ENCODE measurements around the gene FLT1. TPM values are rescaled to one million over a fixed set of nuclear protein-coding genes. Genes with fewer than 3 reads are reported as not detected.
A peak's percentile ranks its signal among the peaks of the same experiment; 100 is the strongest.

Gene FLT1
- total and polyA plus RNA-seq, 2 of the 13 experiments (the other 11 are each of a cell fraction or from before 2014, with no cell fraction given) = 0.02 TPM; not detected in 1

DNA sequence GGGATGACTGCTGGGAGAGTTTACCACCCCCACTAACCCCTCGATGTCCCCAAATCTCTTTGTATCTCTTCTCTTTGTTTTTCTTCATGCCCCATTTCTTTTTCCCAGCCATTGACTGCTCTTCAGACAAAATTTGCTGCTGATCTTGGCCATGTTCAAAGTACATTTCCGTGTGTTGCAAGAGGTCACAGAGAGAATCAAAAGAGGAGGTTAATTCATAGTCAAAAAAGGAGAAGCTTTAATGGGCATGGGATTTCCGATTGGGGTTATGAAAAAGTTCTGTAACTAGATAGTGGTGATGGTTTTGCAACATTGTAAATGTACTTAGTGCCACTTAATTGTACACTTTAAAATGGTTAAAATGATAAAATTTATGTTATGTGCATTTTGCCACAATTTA lies 121.1 kb downstream of the FLT1 start:
- ATAC-seq = no peak
- POLR2A ChIA-PET = no interaction called here
- in situ Hi-C loops (cut with HindIII; ENCODE audit: extremely low pct_ligation_motif_present, low pct_unique_long_range_greater_than_20kb) = no loop called here
- no peak for DNase-seq (ENCODE audit: low spot score)
- Histone ChIP-seq H3K4me3 (replicated peaks in 1 of 3; ENCODE audit: insufficient read depth in 1 of 3, low read depth in 2 of 3, low read length in 3 of 3) (no peak overlapping the region), H3K4me2 (ENCODE audit: low read depth, low read length) (no peak overlapping the region), H3K79me2 (ENCODE audit: insufficient read depth, low read length) (no peaks in the 10 kb centered on the region), H4K20me1 (ENCODE audit: insufficient read depth, low read length) (no peaks in the 10 kb centered on the region), H3K27ac (ENCODE audit: extremely low read length, insufficient read depth, low read length) (no peak overlapping the region), H3K9ac (ENCODE audit: insufficient read depth, low read depth, low read length) (no peak overlapping the region), H3K4me1 (ENCODE audit: insufficient read depth, low read length) (peaks cover 18% of the 10 kb centered on the region), H3K36me3 (replicated peaks in 1 of 2; ENCODE audit: control insufficient read depth in 1 of 2, insufficient read depth in 2 of 2, low read length in 2 of 2) (no peaks in the 10 kb centered on the region), H3K9me3 (ENCODE audit: low read length) (no peaks in the 10 kb centered on the region), H2AFZ (ENCODE audit: low read length) (no peak overlapping the region), H3K27me3 (ENCODE audit: control insufficient read depth in 1 of 2, insufficient read depth in 2 of 2, low read length in 2 of 2) (no peaks in the 10 kb centered on the region)
- no peak for TF ChIP-seq ZNF891 (CRISPR knock-in tag; IDR thresholded peaks at IDR 0.05)
- no peak for TF ChIP-seq ZNF296 (CRISPR knock-in tag; conservative IDR thresholded peaks at IDR 0.05)
- TF ChIP-seq HIVEP1 (CRISPR knock-in tag; IDR thresholded peaks at IDR 0.05) = no peak
- TF ChIP-seq, protein P1, sequence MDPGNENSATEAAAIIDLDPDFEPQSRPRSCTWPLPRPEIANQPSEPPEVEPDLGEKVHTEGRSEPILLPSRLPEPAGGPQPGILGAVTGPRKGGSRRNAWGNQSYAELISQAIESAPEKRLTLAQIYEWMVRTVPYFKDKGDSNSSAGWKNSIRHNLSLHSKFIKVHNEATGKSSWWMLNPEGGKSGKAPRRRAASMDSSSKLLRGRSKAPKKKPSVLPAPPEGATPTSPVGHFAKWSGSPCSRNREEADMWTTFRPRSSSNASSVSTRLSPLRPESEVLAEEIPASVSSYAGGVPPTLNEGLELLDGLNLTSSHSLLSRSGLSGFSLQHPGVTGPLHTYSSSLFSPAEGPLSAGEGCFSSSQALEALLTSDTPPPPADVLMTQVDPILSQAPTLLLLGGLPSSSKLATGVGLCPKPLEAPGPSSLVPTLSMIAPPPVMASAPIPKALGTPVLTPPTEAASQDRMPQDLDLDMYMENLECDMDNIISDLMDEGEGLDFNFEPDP (CRISPR knock-in tag; conservative IDR thresholded peaks at IDR 0.05) = no peak
- TF ChIP-seq NR2F6 (IDR thresholded peaks at IDR 0.05) = peak; percentile 14; the same call in 1 of the 2 replicates
- 0 out of 2 replicates have a peak, but pooled peaks have one; percentile 25 for TF ChIP-seq NR2F6 (CRISPR knock-in tag; IDR thresholded peaks at IDR 0.05)
- TF ChIP-seq HNRNPL (IDR thresholded peaks at IDR 0.05; ENCODE audit: low read depth, low read length) = no peak
- TF ChIP-seq, protein P2, sequence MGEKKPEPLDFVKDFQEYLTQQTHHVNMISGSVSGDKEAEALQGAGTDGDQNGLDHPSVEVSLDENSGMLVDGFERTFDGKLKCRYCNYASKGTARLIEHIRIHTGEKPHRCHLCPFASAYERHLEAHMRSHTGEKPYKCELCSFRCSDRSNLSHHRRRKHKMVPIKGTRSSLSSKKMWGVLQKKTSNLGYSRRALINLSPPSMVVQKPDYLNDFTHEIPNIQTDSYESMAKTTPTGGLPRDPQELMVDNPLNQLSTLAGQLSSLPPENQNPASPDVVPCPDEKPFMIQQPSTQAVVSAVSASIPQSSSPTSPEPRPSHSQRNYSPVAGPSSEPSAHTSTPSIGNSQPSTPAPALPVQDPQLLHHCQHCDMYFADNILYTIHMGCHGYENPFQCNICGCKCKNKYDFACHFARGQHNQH (CRISPR knock-in tag; IDR thresholded peaks at IDR 0.05) = no peak
- peak; percentile 62 for TF ChIP-seq HNF4A (CRISPR knock-in tag; IDR thresholded peaks at IDR 0.05)
- TF ChIP-seq XRCC5 (optimal IDR thresholded peaks at IDR 0.05; ENCODE audit: low read length) = no peak
- no peak for TF ChIP-seq ZNF556 (CRISPR knock-in tag; IDR thresholded peaks at IDR 0.05; ENCODE audit: borderline replicate concordance)
- TF ChIP-seq KDM4B (CRISPR knock-in tag; IDR thresholded peaks at IDR 0.05) = no peak
- TF ChIP-seq NR2C2 (CRISPR knock-in tag; IDR thresholded peaks at IDR 0.05; ENCODE audit: borderline replicate concordance) = no peak
- intact Hi-C loops (cut with micrococcal nuclease; ENCODE audit: unreplicated experiment) = no loop called here
- FAIRE-seq = no peak
- WGBS (ENCODE audit: low lambda C conversion rate) = under 1% methylated on average over 3 of the region's 3 CpGs
- no TSS peak for BruUV-seq (replicated peaks)
- CTCF ChIA-PET (ENCODE audit: low intra/inter-chr PET ratio, low total read pairs) = no interaction called here
